Transverse colon (tissue), 4 donors: ENCODE data around the gene ACOX2.

Experiments used
- EP300 ChIP-seq: sonication (generic); formaldehyde crosslinking; IDR thresholded peaks from one replicate; pipeline ENCODE4 v1.6.1; 2017; ENCODE audit warnings: antibody characterized with exemption, low read depth
- POLR2AphosphoS5 ChIP-seq, 3 donors: sonication (generic); formaldehyde crosslinking; IDR thresholded peaks; one replicate each; pipeline ENCODE4 v1.6.1; 2016; ENCODE audit warnings: antibody characterized with exemption in 3 of 3
- TF ChIP-seq, protein P1 (sequence below), 5 experiments: fragments of 200-600 bp in 3 of 5; fragments of 450-650 bp in 2 of 5; sonication (generic) in 3 of 5; IDR thresholded peaks; 1 replicate in 2 of 5; 2 replicates in 3 of 5; pipeline ENCODE4 v1.5.1; 2016 to 2017; ENCODE audit warnings: antibody characterized with exemption in 5 of 5, inconsistent platforms in 3 of 5, mild to moderate bottlenecking in 2 of 5, moderate library complexity in 1 of 5

DNA sequence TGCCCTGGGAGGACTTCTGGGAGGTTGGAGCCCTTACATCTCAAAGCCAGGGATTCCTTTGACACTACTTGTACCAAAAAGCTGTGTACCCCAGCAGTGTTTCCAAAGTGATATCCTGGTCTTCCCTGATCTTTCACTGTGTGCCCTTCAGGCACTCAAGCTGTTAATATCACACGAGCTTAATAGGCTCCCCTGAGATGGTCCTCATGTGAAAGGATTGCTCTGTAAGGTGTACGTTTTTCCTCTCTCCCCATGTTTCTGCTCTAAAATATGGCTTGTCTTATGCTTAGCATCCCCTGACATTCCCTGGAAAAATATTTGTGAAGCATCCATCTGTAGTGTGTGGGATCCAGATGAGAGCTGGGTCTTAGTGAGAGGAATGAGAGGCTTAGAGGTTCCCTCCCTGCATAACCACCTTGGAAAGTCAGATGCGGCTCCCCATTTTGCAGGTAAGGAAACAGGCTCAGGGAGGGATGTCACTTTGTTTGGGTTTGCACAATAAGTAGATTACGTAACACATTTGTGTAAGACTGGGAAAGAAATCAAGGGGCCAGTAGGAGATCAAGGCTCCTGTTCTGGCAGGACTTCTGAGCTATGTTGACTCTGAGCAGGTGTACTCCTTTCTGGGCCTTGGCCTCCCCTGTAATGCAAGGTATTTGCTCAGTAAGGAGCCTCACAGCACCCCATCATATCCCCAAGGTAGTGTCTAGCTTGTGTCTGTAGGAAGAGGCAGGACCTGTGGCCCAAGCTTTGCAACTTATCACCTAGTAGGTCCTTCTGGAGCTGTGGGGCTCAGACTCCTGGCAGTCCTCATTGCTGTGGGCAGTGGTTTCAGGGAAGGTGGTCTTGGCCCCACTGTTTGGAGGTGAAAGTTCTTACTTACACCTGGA, 667 bp upstream of the ACOX2 start:
- TF ChIP-seq, protein P1, sequence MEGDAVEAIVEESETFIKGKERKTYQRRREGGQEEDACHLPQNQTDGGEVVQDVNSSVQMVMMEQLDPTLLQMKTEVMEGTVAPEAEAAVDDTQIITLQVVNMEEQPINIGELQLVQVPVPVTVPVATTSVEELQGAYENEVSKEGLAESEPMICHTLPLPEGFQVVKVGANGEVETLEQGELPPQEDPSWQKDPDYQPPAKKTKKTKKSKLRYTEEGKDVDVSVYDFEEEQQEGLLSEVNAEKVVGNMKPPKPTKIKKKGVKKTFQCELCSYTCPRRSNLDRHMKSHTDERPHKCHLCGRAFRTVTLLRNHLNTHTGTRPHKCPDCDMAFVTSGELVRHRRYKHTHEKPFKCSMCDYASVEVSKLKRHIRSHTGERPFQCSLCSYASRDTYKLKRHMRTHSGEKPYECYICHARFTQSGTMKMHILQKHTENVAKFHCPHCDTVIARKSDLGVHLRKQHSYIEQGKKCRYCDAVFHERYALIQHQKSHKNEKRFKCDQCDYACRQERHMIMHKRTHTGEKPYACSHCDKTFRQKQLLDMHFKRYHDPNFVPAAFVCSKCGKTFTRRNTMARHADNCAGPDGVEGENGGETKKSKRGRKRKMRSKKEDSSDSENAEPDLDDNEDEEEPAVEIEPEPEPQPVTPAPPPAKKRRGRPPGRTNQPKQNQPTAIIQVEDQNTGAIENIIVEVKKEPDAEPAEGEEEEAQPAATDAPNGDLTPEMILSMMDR (IDR thresholded peaks at IDR 0.05): no peak
- TF ChIP-seq EP300 (no peak), POLR2AphosphoS5 (IDR thresholded peaks at IDR 0.05) (no peak)
